Left ventricle myocardium inferior (tissue), 1 donor: Measurements from ENCODE around the gene MAP3K5. TPM values are rescaled to one million over a fixed set of nuclear protein-coding genes. Genes with fewer than 3 reads are reported as not detected.

Experiments used
- DNase-seq: peaks from one replicate; pipeline ENCODE4 v3.0.0-alpha.2; 2020
- H3K27ac ChIP-seq: fragments of 200-600 bp; replicated peaks from 2 replicates; pipeline ENCODE4 v1.8.0; 2021
- H3K27me3 ChIP-seq: fragments of 200-600 bp; 2 replicates; pipeline ENCODE4 v1.8.0; 2021; ENCODE audit warnings: low read depth
- H3K36me3 ChIP-seq: fragments of 200-600 bp; 2 replicates; pipeline ENCODE4 v1.8.0; 2021
- H3K4me1 ChIP-seq: fragments of 200-600 bp; 2 replicates; pipeline ENCODE4 v1.8.0; 2021
- H3K4me3 ChIP-seq: fragments of 200-600 bp; 2 replicates; pipeline ENCODE4 v1.8.0; 2021; ENCODE audit warnings: mild to moderate bottlenecking, moderate library complexity
- H3K9me3 ChIP-seq: fragments of 200-600 bp; replicated peaks from 2 replicates; pipeline ENCODE4 v1.8.0; 2021
- intact Hi-C: fragments of 100-400 bp; cut with micrococcal nuclease; formaldehyde crosslinking; loops from one replicate; pipeline ENCODE4 v1.11.0; 2022
- total RNA-seq: library from RNA; stranded (reverse); fragmentation: NEBNext Ultra II Directional; extraction: Animal tissue kit (Norgen Biotek cat#: 25700); gene quantifications from one replicate; pipeline ENCODE4 v1.2.1, GENCODE V29; 2021
- TF ChIP-seq, protein P1 (sequence below): fragments of 200-600 bp; IDR thresholded peaks from 2 replicates; pipeline ENCODE4 v1.8.0; 2021; ENCODE audit warnings: antibody characterized with exemption, mild to moderate bottlenecking, borderline replicate concordance
- donor health status: DM: no; HTN: yes; CAD: no; lungs with severe emphysema.

Gene MAP3K5
- total RNA-seq, 1 donor from 2014 or later, result 44.1 TPM

DNA sequence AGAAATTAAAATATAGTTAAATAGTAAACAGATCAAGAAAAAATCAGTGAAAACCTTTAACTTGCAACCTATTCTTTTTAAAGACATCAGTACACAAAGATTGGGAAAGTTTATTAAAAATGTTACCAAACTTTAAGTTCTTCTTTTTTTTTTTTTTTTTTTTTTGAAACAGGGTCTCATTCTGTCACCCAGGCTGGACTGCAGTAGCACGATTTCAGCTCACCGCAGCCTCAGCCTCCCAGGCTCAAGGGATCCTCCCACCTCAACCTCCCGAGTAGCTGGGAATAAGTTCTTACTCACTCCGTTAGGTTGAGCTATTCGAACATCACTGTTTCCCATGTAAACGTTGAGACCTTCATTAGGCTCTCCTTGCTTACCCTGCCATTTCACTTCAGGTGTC lies 5.6 kb downstream of the MAP3K5 start:
- DNase-seq, result no peak
- H3K27ac ChIP-seq, result peak overlapping the region; percentile 58

GRCh38 chr6:136784910-136785746 lies 7.1 kb downstream of the MAP3K5 start:
- intact Hi-C loops, result no loop called here
- peak overlapping the region; percentile 11 for H3K4me3 ChIP-seq
- H3K27ac ChIP-seq, result peak overlapping the region; percentile 58
- no peaks in the 10 kb centered on the region for H3K36me3 ChIP-seq
- H3K27me3 ChIP-seq, result no peaks in the 10 kb centered on the region
- peaks cover 98% of the 10 kb centered on the region for H3K4me1 ChIP-seq
- TF ChIP-seq, protein P1, sequence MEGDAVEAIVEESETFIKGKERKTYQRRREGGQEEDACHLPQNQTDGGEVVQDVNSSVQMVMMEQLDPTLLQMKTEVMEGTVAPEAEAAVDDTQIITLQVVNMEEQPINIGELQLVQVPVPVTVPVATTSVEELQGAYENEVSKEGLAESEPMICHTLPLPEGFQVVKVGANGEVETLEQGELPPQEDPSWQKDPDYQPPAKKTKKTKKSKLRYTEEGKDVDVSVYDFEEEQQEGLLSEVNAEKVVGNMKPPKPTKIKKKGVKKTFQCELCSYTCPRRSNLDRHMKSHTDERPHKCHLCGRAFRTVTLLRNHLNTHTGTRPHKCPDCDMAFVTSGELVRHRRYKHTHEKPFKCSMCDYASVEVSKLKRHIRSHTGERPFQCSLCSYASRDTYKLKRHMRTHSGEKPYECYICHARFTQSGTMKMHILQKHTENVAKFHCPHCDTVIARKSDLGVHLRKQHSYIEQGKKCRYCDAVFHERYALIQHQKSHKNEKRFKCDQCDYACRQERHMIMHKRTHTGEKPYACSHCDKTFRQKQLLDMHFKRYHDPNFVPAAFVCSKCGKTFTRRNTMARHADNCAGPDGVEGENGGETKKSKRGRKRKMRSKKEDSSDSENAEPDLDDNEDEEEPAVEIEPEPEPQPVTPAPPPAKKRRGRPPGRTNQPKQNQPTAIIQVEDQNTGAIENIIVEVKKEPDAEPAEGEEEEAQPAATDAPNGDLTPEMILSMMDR, result no peak
- no peaks in the 10 kb centered on the region for H3K9me3 ChIP-seq
- DNase-seq, result peak; percentile 47

More for the DNA sequence above, 5.6 kb downstream of the MAP3K5 start:
- TF ChIP-seq, protein P1, result no peak
- Histone ChIP-seq H3K4me1 (peaks cover 88% of the 10 kb centered on the region), H3K36me3 (no peaks in the 10 kb centered on the region), H3K4me3 (no peak overlapping the region), H3K9me3 (no peaks in the 10 kb centered on the region), H3K27me3 (no peaks in the 10 kb centered on the region)
- intact Hi-C loops, result no loop called here

DNA sequence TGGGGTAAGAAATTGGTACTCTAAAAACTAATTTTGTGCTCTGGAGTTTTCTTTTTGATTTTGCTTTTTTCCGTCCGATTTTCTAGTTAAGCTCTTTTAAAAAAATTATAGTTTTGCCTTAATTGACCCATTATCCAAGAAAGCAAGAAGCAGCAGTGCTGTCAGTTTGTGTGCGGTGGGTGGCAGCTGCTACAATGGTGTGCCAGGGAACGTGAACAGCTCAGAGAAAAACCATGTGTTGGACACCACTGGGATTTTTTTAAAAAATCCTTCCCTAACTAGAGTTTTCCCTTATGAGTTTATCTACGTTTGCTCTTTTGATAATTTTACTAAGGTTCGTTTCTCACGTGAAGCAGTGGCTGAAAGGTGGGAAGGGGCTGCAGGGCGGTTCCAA lies 8.0 kb downstream of the MAP3K5 start:
- TF ChIP-seq, protein P1, result no peak
- no peaks in the 10 kb centered on the region for H3K9me3 ChIP-seq
- intact Hi-C loops, result no loop called here
- no peaks in the 10 kb centered on the region for H3K27me3 ChIP-seq
- peak overlapping the region; percentile 11 for H3K4me3 ChIP-seq
- no peak for DNase-seq
- H3K36me3 ChIP-seq, result no peaks in the 10 kb centered on the region
- peak overlapping the region; percentile 58 for H3K27ac ChIP-seq
- H3K4me1 ChIP-seq, result peaks cover 99% of the 10 kb centered on the region

GRCh38 chr6:136783495-136784270 lies 8.6 kb downstream of the MAP3K5 start:
- intact Hi-C loops, result no loop called here
- H3K4me3 ChIP-seq, result peak overlapping the region; percentile 11
- peak; percentile 34 for DNase-seq

GRCh38 chr6:136783021-136783420 lies 9.3 kb downstream of the MAP3K5 start:
- intact Hi-C loops, result no loop called here
- no peaks in the 10 kb centered on the region for H3K9me3 ChIP-seq
- peak overlapping the region; percentile 58 for H3K27ac ChIP-seq
- peaks cover 98% of the 10 kb centered on the region for H3K4me1 ChIP-seq
- no peak for DNase-seq
- no peak overlapping the region for H3K4me3 ChIP-seq
- TF ChIP-seq, protein P1, result no peak
- no peaks in the 10 kb centered on the region for H3K36me3 ChIP-seq
- no peaks in the 10 kb centered on the region for H3K27me3 ChIP-seq

More at GRCh38 chr6:136783495-136784270, 8.6 kb downstream of the MAP3K5 start:
- Histone ChIP-seq H3K36me3 (no peaks in the 10 kb centered on the region), H3K9me3 (no peaks in the 10 kb centered on the region), H3K4me1 (peaks cover 99% of the 10 kb centered on the region), H3K27me3 (no peaks in the 10 kb centered on the region), H3K27ac (peak overlapping the region; percentile 58)
- TF ChIP-seq, protein P1, result no peak
